CD4-positive, alpha-beta T cell (primary cell): ENCODE measurements around the gene KCNJ5. TPM values are rescaled to one million over a fixed set of nuclear protein-coding genes. Genes with fewer than 3 reads are reported as not detected.

Experiments used
- ATAC-seq: fragments of 200-7000 bp; cut with Tn5 transposase; one replicate; pipeline ENCODE4 v1.10.0; 2022; ENCODE audit warnings: mild to moderate bottlenecking; ENCODE audit not compliant: poor library complexity
- CTCF ChIA-PET: fragments of 350-600 bp; sonication (Branson Sonifier 250); formaldehyde crosslinking; loops from one replicate; lab custom pipeline; 2021; ENCODE audit warnings: antibody characterized with exemption, inconsistent platforms; lab: Charles Lee
- POLR2A ChIA-PET: fragments of 350-600 bp; sonication (Branson Sonifier 250); formaldehyde crosslinking; loops from one replicate; lab custom pipeline; 2021; ENCODE audit warnings: antibody characterized with exemption, inconsistent platforms; lab: Charles Lee
- DNase-seq, 14 experiments: peaks; one replicate each; pipeline ENCODE4 v3.0.0-alpha.2; 2013 to 2020; ENCODE audit warnings: mixed read lengths in 2 of 14
- H3K27ac ChIP-seq, 2 donors: one replicate each; pipeline versions ENCODE4 v1.5.1 to v1.7.0; 2013; ENCODE audit warnings: low read length in 2 of 2, low read depth in 1 of 2, mild to moderate bottlenecking in 1 of 2
- H3K27me3 ChIP-seq, 2 experiments: 1 replicate in 1 of 2; 2 replicates in 1 of 2; pipeline versions ENCODE4 v1.6.1 to v1.7.0; 2013; ENCODE audit warnings: low read length in 2 of 2, control low read depth in 1 of 2, mild to moderate bottlenecking in 1 of 2, moderate library complexity in 1 of 2; ENCODE audit not compliant: insufficient read depth in 2 of 2, control insufficient read depth in 1 of 2
- H3K36me3 ChIP-seq: one replicate; pipeline ENCODE4 v1.6.1; 2013; ENCODE audit warnings: low read length, control low read depth; ENCODE audit not compliant: insufficient read depth
- H3K4me1 ChIP-seq: one replicate; pipeline ENCODE4 v1.6.1; 2013; ENCODE audit warnings: low read length, control low read depth; ENCODE audit not compliant: insufficient read depth
- H3K4me3 ChIP-seq: one replicate; pipeline ENCODE4 v1.5.1; 2013; ENCODE audit warnings: mild to moderate bottlenecking, low read length, moderate library complexity
- H3K9me3 ChIP-seq, 2 experiments: 1 replicate in 1 of 2; 2 replicates in 1 of 2; pipeline versions ENCODE4 v1.6.1 to v1.7.0; 2013; ENCODE audit warnings: low read length in 2 of 2, mild to moderate bottlenecking in 2 of 2, control low read depth in 1 of 2, moderate library complexity in 1 of 2; ENCODE audit not compliant: control insufficient read depth in 1 of 2, insufficient read depth in 1 of 2
- H3K27ac Mint-ChIP-seq: one replicate; pipeline ENCODE4 v1.8.0; 2020; ENCODE audit warnings: mixed read lengths
- H3K27me3 Mint-ChIP-seq: one replicate; pipeline ENCODE4 v1.8.0; 2021; ENCODE audit warnings: mixed read lengths
- H3K36me3 Mint-ChIP-seq: one replicate; pipeline ENCODE4 v1.8.0; 2021; ENCODE audit warnings: low read depth, mixed read lengths
- H3K4me1 Mint-ChIP-seq: one replicate; pipeline ENCODE4 v1.8.0; 2021; ENCODE audit warnings: low read depth, mixed read lengths
- H3K4me3 Mint-ChIP-seq: one replicate; pipeline ENCODE4 v1.8.0; 2020; ENCODE audit warnings: mild to moderate bottlenecking, mixed read lengths
- H3K9me3 Mint-ChIP-seq: one replicate; pipeline ENCODE4 v1.8.0; 2020; ENCODE audit warnings: mixed read lengths
- CTCF ChIP-seq: fragments of 200-600 bp; IDR thresholded peaks from one replicate; pipeline ENCODE4 v1.8.0; 2022; ENCODE audit warnings: antibody characterized with exemption, mild to moderate bottlenecking
- intact Hi-C, 2 experiments: fragments of 100-400 bp; cut with DNase I in 1 of 2; cut with micrococcal nuclease in 1 of 2; formaldehyde crosslinking; loops; one replicate each; pipeline versions ENCODE4 v1.15.1 to v1.9.0; 2023 to 2025; cut with DNase I, micrococcal nuclease
- total RNA-seq, 174 experiments: library from RNA in 2 of 174; stranded (reverse) in 2 of 174; gene quantifications; one replicate each; pipeline ENCODE4 v1.2.3 and lab custom pipeline; 2021 to 2026

The KCNJ5 gene
- total RNA-seq, 2 experiments from 2014 or later: 0.05 TPM; not detected in 1

DNA sequence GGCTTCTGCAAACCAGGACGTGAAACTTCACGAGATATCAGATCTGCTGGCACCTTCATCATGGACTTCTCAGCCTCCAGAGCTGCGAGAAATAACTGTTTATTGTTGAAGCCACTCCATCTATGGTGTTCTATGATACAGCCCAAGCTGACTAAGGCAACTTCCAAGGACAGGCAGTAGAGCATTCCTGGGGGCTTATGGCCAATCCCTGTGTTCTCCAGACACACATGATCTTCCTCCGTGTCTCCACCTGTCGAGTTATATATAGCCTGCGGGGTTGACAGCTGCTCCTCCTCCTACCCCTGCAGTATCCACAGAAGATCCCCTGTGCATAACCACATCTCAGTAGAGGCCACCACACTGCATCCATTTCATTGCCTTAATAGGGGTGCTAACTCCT is 40.5 kb downstream of the KCNJ5 start:
- Mint-ChIP-seq H3K9me3 (no peaks in the 10 kb centered on the region), H3K4me3 (no peak overlapping the region), H3K27me3 (no peaks in the 10 kb centered on the region), H3K36me3 (no peaks in the 10 kb centered on the region), H3K27ac (no peak overlapping the region), H3K4me1 (peaks cover 4% of the 10 kb centered on the region)
- DNase-seq (no peak), ATAC-seq (no peak)
- Histone ChIP-seq H3K27ac (no peak overlapping the region), H3K36me3 (no peaks in the 10 kb centered on the region), H3K27me3 (no peaks in the 10 kb centered on the region), H3K4me3 (no peak overlapping the region), H3K9me3 (no peaks in the 10 kb centered on the region), H3K4me1 (peaks cover 6% of the 10 kb centered on the region)
- intact Hi-C loops: no loop called here
- no peak for TF ChIP-seq CTCF
- POLR2A ChIA-PET: no interaction called here
- CTCF ChIA-PET: no interaction called here

GRCh38 chr11:128933481-128934178 is 42.5 kb downstream of the KCNJ5 start:
- no peak for TF ChIP-seq CTCF
- Mint-ChIP-seq H3K27ac (no peak overlapping the region), H3K4me3 (no peak overlapping the region), H3K27me3 (no peaks in the 10 kb centered on the region), H3K36me3 (no peaks in the 10 kb centered on the region), H3K9me3 (no peaks in the 10 kb centered on the region), H3K4me1 (no peaks in the 10 kb centered on the region)
- no peak for DNase-seq
- no peaks in the 10 kb centered on the region for H3K9me3 ChIP-seq
- CTCF ChIA-PET: no interaction called here
- no peaks in the 10 kb centered on the region for H3K27me3 ChIP-seq
- no peak for ATAC-seq
- H3K4me3 ChIP-seq: no peak overlapping the region
- no peaks in the 10 kb centered on the region for H3K4me1 ChIP-seq
- H3K36me3 ChIP-seq: no peaks in the 10 kb centered on the region
- no peak overlapping the region for H3K27ac ChIP-seq
- POLR2A ChIA-PET: no interaction called here
- intact Hi-C loops: no loop called here

- Histone ChIP-seq H3K4me3 (no peak overlapping the region), H3K4me1 (no peaks in the 10 kb centered on the region), H3K9me3 (no peaks in the 10 kb centered on the region), H3K36me3 (no peaks in the 10 kb centered on the region), H3K27ac (no peak overlapping the region), H3K27me3 (no peaks in the 10 kb centered on the region)
- Mint-ChIP-seq H3K9me3 (no peaks in the 10 kb centered on the region), H3K36me3 (no peaks in the 10 kb centered on the region), H3K27me3 (no peaks in the 10 kb centered on the region), H3K4me3 (no peak overlapping the region), H3K4me1 (no peaks in the 10 kb centered on the region), H3K27ac (no peak overlapping the region)
- no peak for DNase-seq
- intact Hi-C loops: no loop called here
- CTCF ChIA-PET: interaction anchor here (0.7 kb wide), 1 partner anchor 27 kb away, joined by 3 read pairs; no protein-coding TSS in a partner anchor
- TF ChIP-seq CTCF: no peak
- POLR2A ChIA-PET: no interaction called here
- no peak for ATAC-seq
These were observed 43.2 kb downstream of the KCNJ5 start for GRCh38 chr11:128934351-128934750.
